Brain microvascular endothelial cell (primary cell): Measurements from ENCODE around the gene SOAT2.

Source experiments
- DNase-seq: peaks from one replicate; pipeline ENCODE4 v3.0.0-alpha.2; 2020
- H3K27ac ChIP-seq: fragments of 250-450 bp; sonication (Bioruptor Pico); 2 replicates; pipeline ENCODE4 v1.5.1; 2020; ENCODE audit warnings: mild to moderate bottlenecking, moderate library complexity
- H3K27me3 ChIP-seq: fragments of 250-450 bp; sonication (Bioruptor Pico); replicated peaks from 2 replicates; pipeline ENCODE4 v1.5.1; 2020; ENCODE audit warnings: mild to moderate bottlenecking
- H3K36me3 ChIP-seq: fragments of 250-450 bp; sonication (Bioruptor Pico); replicated peaks from 2 replicates; pipeline ENCODE4 v1.5.1; 2020; ENCODE audit warnings: mild to moderate bottlenecking
- H3K4me3 ChIP-seq: 2 replicates; pipeline ENCODE4 v1.5.1; 2011; ENCODE audit warnings: low read depth, mild to moderate bottlenecking, control low read depth, low read length, moderate library complexity
- in situ Hi-C: cut with HindIII; loops from 2 replicates; pipeline ENCODE4 v1.10.0; 2017; ENCODE audit warnings: low sequenced_read_pairs, low pct_ligation_motif_present
- TF ChIP-seq, protein P1 (sequence below): IDR thresholded peaks from 2 replicates; pipeline ENCODE4 v1.5.1; 2011; ENCODE audit warnings: low read depth, mild to moderate bottlenecking, moderate library complexity, low read length, control low read depth, inconsistent platforms; ENCODE audit errors: missing control alignments

SOAT2 gene

DNA sequence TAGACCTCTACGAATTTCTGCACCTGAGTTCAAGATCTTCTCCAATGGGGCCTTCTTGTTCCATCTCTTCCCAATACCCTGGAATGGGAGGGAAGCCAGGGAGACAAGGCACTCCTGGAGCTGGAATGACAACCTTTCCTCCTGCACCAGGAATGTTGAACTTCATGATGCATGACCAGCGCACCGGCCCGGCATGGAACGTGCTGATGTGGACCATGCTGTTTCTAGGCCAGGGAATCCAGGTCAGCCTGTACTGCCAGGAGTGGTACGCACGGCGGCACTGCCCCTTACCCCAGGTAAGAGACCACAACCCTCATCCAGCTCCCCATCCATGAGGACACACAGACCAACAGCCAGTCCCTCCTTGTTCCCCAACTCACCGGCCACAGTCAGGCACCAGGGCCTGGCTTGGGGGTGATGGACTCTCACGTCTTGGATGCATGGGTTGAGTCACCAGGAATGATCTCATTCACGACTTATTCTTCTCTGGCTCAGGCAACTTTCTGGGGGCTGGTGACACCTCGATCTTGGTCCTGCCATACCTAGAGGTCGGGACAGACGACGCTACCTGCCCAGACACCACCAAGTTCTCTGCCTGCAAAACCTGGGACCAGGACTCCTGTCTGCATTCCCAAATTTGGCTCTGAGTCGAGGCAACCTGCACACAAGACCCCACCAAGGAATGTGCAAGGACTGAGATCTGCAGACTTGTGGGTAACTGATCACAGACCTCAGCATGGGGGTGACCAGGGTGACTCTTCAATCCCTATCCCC lies 20.5 kb downstream of the SOAT2 start:
- DNase-seq, result peak; percentile 51
- in situ Hi-C loops, result no loop called here
- TF ChIP-seq, protein P1, sequence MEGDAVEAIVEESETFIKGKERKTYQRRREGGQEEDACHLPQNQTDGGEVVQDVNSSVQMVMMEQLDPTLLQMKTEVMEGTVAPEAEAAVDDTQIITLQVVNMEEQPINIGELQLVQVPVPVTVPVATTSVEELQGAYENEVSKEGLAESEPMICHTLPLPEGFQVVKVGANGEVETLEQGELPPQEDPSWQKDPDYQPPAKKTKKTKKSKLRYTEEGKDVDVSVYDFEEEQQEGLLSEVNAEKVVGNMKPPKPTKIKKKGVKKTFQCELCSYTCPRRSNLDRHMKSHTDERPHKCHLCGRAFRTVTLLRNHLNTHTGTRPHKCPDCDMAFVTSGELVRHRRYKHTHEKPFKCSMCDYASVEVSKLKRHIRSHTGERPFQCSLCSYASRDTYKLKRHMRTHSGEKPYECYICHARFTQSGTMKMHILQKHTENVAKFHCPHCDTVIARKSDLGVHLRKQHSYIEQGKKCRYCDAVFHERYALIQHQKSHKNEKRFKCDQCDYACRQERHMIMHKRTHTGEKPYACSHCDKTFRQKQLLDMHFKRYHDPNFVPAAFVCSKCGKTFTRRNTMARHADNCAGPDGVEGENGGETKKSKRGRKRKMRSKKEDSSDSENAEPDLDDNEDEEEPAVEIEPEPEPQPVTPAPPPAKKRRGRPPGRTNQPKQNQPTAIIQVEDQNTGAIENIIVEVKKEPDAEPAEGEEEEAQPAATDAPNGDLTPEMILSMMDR, result no peak
- no peaks in the 10 kb centered on the region for H3K36me3 ChIP-seq
- no peaks in the 10 kb centered on the region for H3K27me3 ChIP-seq
- H3K4me3 ChIP-seq, result no peak overlapping the region
- no peak overlapping the region for H3K27ac ChIP-seq

DNA sequence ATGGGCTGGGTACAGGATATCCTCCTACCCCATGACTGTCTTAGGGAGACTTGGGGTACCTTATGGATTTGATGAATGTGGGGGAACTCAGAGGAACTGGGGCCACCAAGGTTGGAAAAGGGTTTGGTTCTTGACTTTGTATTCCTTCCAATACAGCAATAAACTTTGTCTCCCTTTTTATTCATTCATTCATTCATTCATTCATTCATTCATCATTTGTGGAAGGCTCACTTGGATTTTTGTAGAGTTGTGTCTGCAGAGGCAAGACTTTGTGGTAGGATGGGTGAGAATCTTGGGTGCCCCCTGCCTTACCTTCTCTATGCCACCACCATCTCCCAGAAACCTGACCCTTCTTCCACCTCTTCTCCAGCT lies 21.1 kb downstream of the SOAT2 start:
- Histone ChIP-seq H3K27me3 (no peaks in the 10 kb centered on the region), H3K36me3 (no peaks in the 10 kb centered on the region), H3K4me3 (no peak overlapping the region), H3K27ac (no peak overlapping the region)
- DNase-seq, result no peak
- TF ChIP-seq, protein P1, result no peak
- in situ Hi-C loops, result no loop called here

GRCh38 chr12:53127169-53127568 lies 23.9 kb downstream of the SOAT2 start:
- no peak overlapping the region for H3K27ac ChIP-seq
- in situ Hi-C loops, result no loop called here
- TF ChIP-seq, protein P1, result no peak
- no peak overlapping the region for H3K4me3 ChIP-seq
- no peak for DNase-seq
- no peaks in the 10 kb centered on the region for H3K36me3 ChIP-seq
- H3K27me3 ChIP-seq, result no peaks in the 10 kb centered on the region

DNA sequence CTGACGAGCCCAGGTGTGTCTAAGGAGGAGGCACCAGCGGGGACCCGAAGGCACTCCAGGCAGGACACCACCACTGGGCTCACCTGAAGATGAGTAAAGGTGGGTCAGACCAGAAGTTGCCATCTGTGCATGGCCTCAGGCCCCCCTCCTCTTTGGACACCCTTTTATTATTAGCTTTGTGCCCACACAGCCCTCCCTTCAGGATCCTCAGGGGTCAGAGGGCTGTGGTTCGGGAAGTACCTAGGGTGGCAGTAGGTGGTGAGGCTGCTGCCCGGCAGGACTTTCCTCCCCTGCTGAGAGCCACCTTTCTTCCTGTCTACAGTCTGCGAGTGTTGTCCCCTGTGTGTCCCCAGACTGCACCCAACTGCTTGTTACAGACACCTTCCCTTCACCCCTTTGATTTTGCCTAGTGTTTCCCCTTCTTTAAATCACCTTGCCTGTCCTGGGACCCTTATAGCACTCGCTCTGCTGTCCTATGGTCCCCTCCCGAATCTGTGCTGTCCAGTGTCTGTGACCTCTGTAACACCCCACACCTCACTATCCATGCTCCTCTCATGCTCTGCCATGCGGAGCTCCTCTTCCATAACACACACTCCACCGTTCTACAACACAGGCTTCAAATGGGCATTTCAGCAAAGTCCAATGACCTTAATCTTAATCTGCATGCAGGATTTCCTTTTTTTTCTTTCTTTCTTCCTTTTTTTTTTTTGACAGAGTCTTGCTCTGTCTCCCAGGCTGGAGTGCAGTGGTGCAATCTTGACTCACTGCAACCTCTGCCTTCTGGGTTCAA lies 25.7 kb downstream of the SOAT2 start:
- Histone ChIP-seq H3K27me3 (no peaks in the 10 kb centered on the region), H3K27ac (no peak overlapping the region), H3K4me3 (no peak overlapping the region), H3K36me3 (no peaks in the 10 kb centered on the region)
- no peak for DNase-seq
- in situ Hi-C loops, result no loop called here
- TF ChIP-seq, protein P1, result no peak

DNA sequence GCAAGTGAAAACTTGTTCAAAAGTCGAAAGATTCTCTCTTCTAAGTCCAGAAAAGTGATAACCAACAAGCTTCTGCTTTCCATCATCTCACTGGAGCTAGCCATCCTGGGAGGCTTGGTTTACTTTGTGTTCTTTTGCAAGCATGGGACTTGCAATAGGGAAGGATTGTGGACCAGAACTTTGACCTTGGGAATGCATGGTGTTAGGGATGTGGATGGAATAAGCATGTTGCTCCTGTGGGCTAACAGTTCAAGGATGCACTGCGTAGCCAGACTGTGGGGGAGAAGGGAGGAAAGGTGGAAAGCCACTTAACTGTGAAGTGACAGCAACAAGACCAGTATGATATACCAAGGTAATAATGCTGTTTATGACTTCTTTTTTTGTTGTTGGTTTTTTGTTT lies 28.6 kb downstream of the SOAT2 start:
- in situ Hi-C loops, result no loop called here
- no peaks in the 10 kb centered on the region for H3K27me3 ChIP-seq
- no peak for DNase-seq
- no peak overlapping the region for H3K4me3 ChIP-seq
- no peaks in the 10 kb centered on the region for H3K36me3 ChIP-seq
- H3K27ac ChIP-seq, result no peak overlapping the region
- TF ChIP-seq, protein P1, result no peak
